Endothelial cell of umbilical vein (primary cell): ENCODE data around the gene THAP3. TPM values are rescaled to one million over a fixed set of nuclear protein-coding genes. Genes with fewer than 3 reads are reported as not detected.

Experiments used
- BruUV-seq: library from RNA; stranded (reverse); fragments of 400-500 nt; replicated peaks from 2 replicates; lab custom pipeline; 2021; lab: Mats Ljungman, UMichigan
- CTCF ChIA-PET: fragments of 300-600, 350-600 bp; sonication (Branson Sonifier 250); formaldehyde crosslinking; loops from one replicate; lab custom pipeline; 2021; ENCODE audit warnings: antibody characterized with exemption, inconsistent platforms; lab: Charles Lee
- POLR2A ChIA-PET: fragments of 300-600, 350-600 bp; sonication (Branson Sonifier 250); formaldehyde crosslinking; loops from one replicate; lab custom pipeline; 2021; ENCODE audit warnings: antibody characterized with exemption, inconsistent platforms; lab: Charles Lee
- DNase-seq: peaks from one replicate; pipeline ENCODE4 v3.0.0-alpha.2; 2011; ENCODE audit warnings: low read depth, low spot score
- FAIRE-seq: peaks from 2 replicates; lab custom pipeline; 2011; peaks lifted over from hg19 to GRCh38; lab: Jason Lieb, UNC
- H2AFZ ChIP-seq: 2 replicates; pipeline ENCODE4 v1.6.0; 2012; ENCODE audit warnings: low read depth, low read length, control low read depth, inconsistent platforms
- H3K27ac ChIP-seq: 2 replicates; pipeline ENCODE4 v1.5.1; 2011; ENCODE audit warnings: low read depth, mild to moderate bottlenecking, control low read depth, low read length, moderate library complexity; ENCODE audit not compliant: insufficient read depth
- H3K27me3 ChIP-seq, 2 experiments: 2 replicates each; pipeline versions ENCODE4 v1.6.0 to v1.6.1; 2011; ENCODE audit warnings: low read length in 2 of 2, mixed read lengths in 1 of 2; ENCODE audit not compliant: control insufficient read depth in 2 of 2, insufficient read depth in 2 of 2
- H3K36me3 ChIP-seq, 2 experiments: 2 replicates in 1 of 2; 3 replicates in 1 of 2; pipeline ENCODE4 v1.5.1; 2011; ENCODE audit warnings: low read length in 2 of 2, mild to moderate bottlenecking in 1 of 2, moderate library complexity in 1 of 2; ENCODE audit not compliant: control insufficient read depth in 2 of 2, insufficient read depth in 2 of 2; ENCODE audit errors: extremely low read depth in 1 of 2
- H3K4me1 ChIP-seq: 3 replicates; pipeline ENCODE4 v1.5.1; 2011; ENCODE audit warnings: mild to moderate bottlenecking, low read length; ENCODE audit not compliant: control insufficient read depth, insufficient read depth; ENCODE audit errors: extremely low read depth
- H3K4me2 ChIP-seq: 2 replicates; pipeline ENCODE4 v1.6.1; 2011; ENCODE audit warnings: low read length, control low read depth, mixed read lengths; ENCODE audit not compliant: insufficient read depth
- H3K4me3 ChIP-seq, 3 experiments: fragments of 200-600 bp in 1 of 3; sonication (generic), shearing (Covaris generic) in 1 of 3; replicated peaks in 1 of 3; 2 replicates each; pipeline ENCODE4 v1.5.1; 2011 to 2016; ENCODE audit warnings: control low read depth in 3 of 3, low read length in 3 of 3, mild to moderate bottlenecking in 2 of 3, inconsistent platforms in 1 of 3, low read depth in 1 of 3, moderate library complexity in 1 of 3; ENCODE audit not compliant: insufficient read depth in 1 of 3
- H3K79me2 ChIP-seq: 2 replicates; pipeline ENCODE4 v1.6.0; 2012; ENCODE audit warnings: low read length, inconsistent platforms; ENCODE audit not compliant: control insufficient read depth, insufficient read depth
- H3K9ac ChIP-seq: replicated peaks from 2 replicates; pipeline ENCODE3; 2011; ENCODE audit warnings: low read length, control low read depth; ENCODE audit not compliant: insufficient read depth; ENCODE audit errors: extremely low read depth
- H3K9me1 ChIP-seq: replicated peaks from 3 replicates; pipeline ENCODE4 v1.6.0; 2011; ENCODE audit warnings: mild to moderate bottlenecking, low read length; ENCODE audit not compliant: control insufficient read depth, insufficient read depth; ENCODE audit errors: extremely low read depth
- H3K9me3 ChIP-seq: replicated peaks from 2 replicates; pipeline ENCODE4 v1.5.1; 2012; ENCODE audit warnings: low read length, inconsistent platforms; ENCODE audit not compliant: control insufficient read depth, insufficient read depth
- H4K20me1 ChIP-seq: replicated peaks from 2 replicates; pipeline ENCODE3; 2011; ENCODE audit warnings: mild to moderate bottlenecking, low read length; ENCODE audit not compliant: control insufficient read depth, insufficient read depth; ENCODE audit errors: extremely low read depth
- EZH2 ChIP-seq: IDR thresholded peaks from 2 replicates; pipeline ENCODE4 v1.6.1; 2012; ENCODE audit warnings: borderline replicate concordance, low read depth, mild to moderate bottlenecking, moderate library complexity, low read length, inconsistent platforms; ENCODE audit not compliant: severe bottlenecking
- FOS ChIP-seq: IDR thresholded peaks from 2 replicates; pipeline ENCODE4 v1.6.1; 2011; ENCODE audit warnings: mild to moderate bottlenecking, low read length, moderate library complexity, borderline replicate concordance; ENCODE audit not compliant: insufficient read depth
- GATA2 ChIP-seq: IDR thresholded peaks from 2 replicates; pipeline ENCODE4 v1.7.0; 2011; ENCODE audit warnings: low read depth, mild to moderate bottlenecking, moderate library complexity, mixed read lengths, low read length; ENCODE audit not compliant: insufficient read length, insufficient read depth
- JUN ChIP-seq: IDR thresholded peaks from 2 replicates; pipeline ENCODE4 v1.6.1; 2011; ENCODE audit warnings: borderline replicate concordance, low read depth; ENCODE audit not compliant: insufficient read length, insufficient read depth
- MYC ChIP-seq: IDR thresholded peaks from one replicate; pipeline ENCODE4 v1.6.1; 2011; ENCODE audit warnings: mild to moderate bottlenecking, low read depth, low read length
- POLR2A ChIP-seq: IDR thresholded peaks from 2 replicates; pipeline ENCODE4 v1.6.1; 2012; ENCODE audit warnings: low read depth, mild to moderate bottlenecking, control low read depth, low read length
- POLR2AphosphoS5 ChIP-seq: IDR thresholded peaks from 2 replicates; pipeline ENCODE4 v1.6.1; 2012; ENCODE audit warnings: low read depth, mild to moderate bottlenecking, control low read depth, low read length, moderate library complexity; ENCODE audit not compliant: insufficient read depth
- dilution Hi-C: fragments of 300-500 bp; cut with MboI; formaldehyde crosslinking; loops from one replicate; pipeline ENCODE4 v1.15.0; 2019; ENCODE audit warnings: low sequenced_read_pairs; ENCODE audit not compliant: extremely low pct_ligation_motif_present
- intact Hi-C: fragments of 100-400 bp; cut with micrococcal nuclease; formaldehyde crosslinking; loops from one replicate; pipeline ENCODE4 v1.10.0; 2022
- polyA plus RNA-seq, 4 experiments: library from polyadenylated mRNA; depleted of rRNA in 3 of 4; stranded (reverse) in 3 of 4; unstranded in 1 of 4; fragments of >200 nt; gene quantifications; 2 replicates each; pipeline versions ENCODE4 v1.2.1 to v1.2.3, GENCODE V29; 2011 to 2012; ENCODE audit warnings: missing spikeins in 1 of 4
- total RNA-seq: library from RNA; stranded (reverse); gene quantifications from 2 replicates; pipeline ENCODE4 v1.2.3, GENCODE V29; 2021
- TF ChIP-seq, protein P1 (sequence below): IDR thresholded peaks from 2 replicates; pipeline ENCODE4 v1.6.1; 2011; ENCODE audit not compliant: insufficient read depth, insufficient read length
- TF ChIP-seq, protein P2 (sequence below), 2 donors: IDR thresholded peaks; 1 replicate in 1 of 2; 2 replicates in 1 of 2; pipeline ENCODE4 v1.5.1; 2011; ENCODE audit warnings: low read length in 2 of 2, mild to moderate bottlenecking in 2 of 2, moderate library complexity in 2 of 2, control low read depth in 1 of 2, inconsistent platforms in 1 of 2, low read depth in 1 of 2; ENCODE audit not compliant: insufficient read depth in 1 of 2; ENCODE audit errors: extremely low read depth in 1 of 2

THAP3 gene
- total and polyA plus RNA-seq, 2 donors (not counting 3 experiments of a cell fraction or from before 2014, with no cell fraction given): 11.3 to 16.7 TPM

- Histone ChIP-seq H3K27me3 (no peaks in the 10 kb centered on the region), H3K9me1 (no peaks in the 10 kb centered on the region), H3K9me3 (no peaks in the 10 kb centered on the region), H3K27ac (no peak overlapping the region), H3K36me3 (peaks cover 12 to 19% of the 10 kb centered on the region in 2 experiments), H3K4me2 (no peak overlapping the region), H3K79me2 (peaks cover 36% of the 10 kb centered on the region), H3K9ac (no peak overlapping the region), H3K4me3 (no peak overlapping the region), H2AFZ (no peak overlapping the region), H3K4me1 (peaks cover 5% of the 10 kb centered on the region), H4K20me1 (peaks cover 4% of the 10 kb centered on the region)
- intact Hi-C loops: no loop called here
- DNase-seq (no peak), FAIRE-seq (no peak)
- ChIA-PET POLR2A (no interaction called here), CTCF (no interaction called here)
- no peak for TF ChIP-seq GATA2
- TF ChIP-seq EZH2: no peak
- no peak for TF ChIP-seq MYC
- TF ChIP-seq, protein P1, sequence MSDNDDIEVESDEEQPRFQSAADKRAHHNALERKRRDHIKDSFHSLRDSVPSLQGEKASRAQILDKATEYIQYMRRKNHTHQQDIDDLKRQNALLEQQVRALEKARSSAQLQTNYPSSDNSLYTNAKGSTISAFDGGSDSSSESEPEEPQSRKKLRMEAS: no peak
- TF ChIP-seq POLR2A: no peak
- BruUV-seq: no TSS peak
- dilution Hi-C loops: no loop called here
Measured at GRCh38 chr1:6619045-6619444, 5.6 kb upstream of the THAP3 start.

GRCh38 chr1:6621429-6622391, 3.0 kb upstream of the THAP3 start:
- intact Hi-C loops (no loop called here), dilution Hi-C loops (no loop called here)
- DNase-seq: no peak
- no peaks in the 10 kb centered on the region for H4K20me1 ChIP-seq
- TF ChIP-seq EZH2 (no peak), GATA2 (no peak), POLR2AphosphoS5 (no peak), MYC (no peak), POLR2A (no peak), JUN (no peak), FOS (no peak)
- TF ChIP-seq, protein P1: no peak
- TF ChIP-seq, protein P2, sequence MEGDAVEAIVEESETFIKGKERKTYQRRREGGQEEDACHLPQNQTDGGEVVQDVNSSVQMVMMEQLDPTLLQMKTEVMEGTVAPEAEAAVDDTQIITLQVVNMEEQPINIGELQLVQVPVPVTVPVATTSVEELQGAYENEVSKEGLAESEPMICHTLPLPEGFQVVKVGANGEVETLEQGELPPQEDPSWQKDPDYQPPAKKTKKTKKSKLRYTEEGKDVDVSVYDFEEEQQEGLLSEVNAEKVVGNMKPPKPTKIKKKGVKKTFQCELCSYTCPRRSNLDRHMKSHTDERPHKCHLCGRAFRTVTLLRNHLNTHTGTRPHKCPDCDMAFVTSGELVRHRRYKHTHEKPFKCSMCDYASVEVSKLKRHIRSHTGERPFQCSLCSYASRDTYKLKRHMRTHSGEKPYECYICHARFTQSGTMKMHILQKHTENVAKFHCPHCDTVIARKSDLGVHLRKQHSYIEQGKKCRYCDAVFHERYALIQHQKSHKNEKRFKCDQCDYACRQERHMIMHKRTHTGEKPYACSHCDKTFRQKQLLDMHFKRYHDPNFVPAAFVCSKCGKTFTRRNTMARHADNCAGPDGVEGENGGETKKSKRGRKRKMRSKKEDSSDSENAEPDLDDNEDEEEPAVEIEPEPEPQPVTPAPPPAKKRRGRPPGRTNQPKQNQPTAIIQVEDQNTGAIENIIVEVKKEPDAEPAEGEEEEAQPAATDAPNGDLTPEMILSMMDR (IDR thresholded peaks at IDR 0.05; ENCODE audit: extremely low read depth in 1 of 2, insufficient read depth in 1 of 2, low read depth in 1 of 2, low read length in 2 of 2): no peak
- no peak overlapping the region for H2AFZ ChIP-seq
- no peak overlapping the region for H3K9ac ChIP-seq
- no peaks in the 10 kb centered on the region for H3K27me3 ChIP-seq
- H3K36me3 ChIP-seq: peaks cover 12 to 19% of the 10 kb centered on the region in 2 experiments
- H3K9me3 ChIP-seq: no peaks in the 10 kb centered on the region
- no peak overlapping the region for H3K4me3 ChIP-seq
- H3K27ac ChIP-seq: no peak overlapping the region
- no peaks in the 10 kb centered on the region for H3K9me1 ChIP-seq
- no TSS peak for BruUV-seq
- no peak for FAIRE-seq
- no peak overlapping the region for H3K4me2 ChIP-seq
- peaks cover 33% of the 10 kb centered on the region for H3K79me2 ChIP-seq
- CTCF ChIA-PET: no interaction called here
- POLR2A ChIA-PET: no interaction called here
- peaks cover 4% of the 10 kb centered on the region for H3K4me1 ChIP-seq
